ENCODE measurements around the gene STARD10. TPM values are rescaled to one million over a fixed set of nuclear protein-coding genes. Genes with fewer than 3 reads are reported as not detected.

STARD10 gene
- total RNA-seq, 2 experiments from 2014 or later, result 10.4 to 12.9 TPM

GRCh38 chr11:72754149-72754543, 39.7 kb downstream of the STARD10 start:
- H3K4me2 ChIP-seq (ENCODE audit: low read length), result no peak overlapping the region
- no peaks in the 10 kb centered on the region for H3K9me3 ChIP-seq (ENCODE audit: low read length)
- H3K4me3 ChIP-seq (ENCODE audit: low read depth, low read length, poor library complexity, severe bottlenecking), result no peak overlapping the region
- peaks cover 8% of the 10 kb centered on the region; the same call in 1 of the 2 replicates for H3K79me2 ChIP-seq (ENCODE audit: insufficient read depth, low read depth, low read length)
- no TSS peak for BruUV-seq (replicated peaks)
- no peak for DNase-seq (ENCODE audit: low spot score)
- peaks cover 25% of the 10 kb centered on the region for H3K4me1 ChIP-seq (ENCODE audit: insufficient read depth, low read length, poor library complexity, severe bottlenecking)
- no peak overlapping the region for H2AFZ ChIP-seq (ENCODE audit: low read length)
- CTCF ChIA-PET (ENCODE audit: unreplicated experiment), result no interaction called here
- intact Hi-C loops (cut with micrococcal nuclease; ENCODE audit: unreplicated experiment), result no loop called here
- H3K27ac ChIP-seq (ENCODE audit: low read depth, low read length, poor library complexity, severe bottlenecking), result no peak overlapping the region
- H3K36me3 ChIP-seq (ENCODE audit: insufficient read depth, low read length), result no peaks in the 10 kb centered on the region
- POLR2A ChIA-PET, result no interaction called here
- no peak for TF ChIP-seq EZH2phosphoT487 (IDR thresholded peaks at IDR 0.05; ENCODE audit: borderline replicate concordance, low read depth, low read length)
- no peak for TF ChIP-seq CTCF (conservative IDR thresholded peaks at IDR 0.05; ENCODE audit: low read length)
- H3K9me2 ChIP-seq (ENCODE audit: insufficient read depth, low read length), result no peaks in the 10 kb centered on the region
- H4K20me1 ChIP-seq (ENCODE audit: insufficient read depth, low read length), result no peaks in the 10 kb centered on the region

GRCh38 chr11:72753341-72754148, 40.3 kb downstream of the STARD10 start:
- CTCF ChIA-PET (ENCODE audit: unreplicated experiment), result no interaction called here
- no peaks in the 10 kb centered on the region for H3K36me3 ChIP-seq (ENCODE audit: insufficient read depth, low read length)
- no peak overlapping the region for H3K4me3 ChIP-seq (ENCODE audit: low read depth, low read length, poor library complexity, severe bottlenecking)
- intact Hi-C loops (cut with micrococcal nuclease; ENCODE audit: unreplicated experiment), result loop anchor here (2.0 kb wide), 1 partner anchor 39 kb away; no protein-coding TSS in a partner anchor
- H3K79me2 ChIP-seq (ENCODE audit: insufficient read depth, low read depth, low read length), result peaks cover 8% of the 10 kb centered on the region; the same call in 1 of the 2 replicates
- H3K27ac ChIP-seq (ENCODE audit: low read depth, low read length, poor library complexity, severe bottlenecking), result no peak overlapping the region
- no peak for DNase-seq (ENCODE audit: low spot score)
- no peaks in the 10 kb centered on the region for H3K9me3 ChIP-seq (ENCODE audit: low read length)
- no peaks in the 10 kb centered on the region for H3K9me2 ChIP-seq (ENCODE audit: insufficient read depth, low read length)
- H4K20me1 ChIP-seq (ENCODE audit: insufficient read depth, low read length), result no peaks in the 10 kb centered on the region
- POLR2A ChIA-PET, result interaction anchor here (1.0 kb wide), 2 partner anchors 17 to 40 kb away, joined by 3 to 4 read pairs; no protein-coding TSS in a partner anchor
- no TSS peak for BruUV-seq (replicated peaks)
- TF ChIP-seq CTCF (conservative IDR thresholded peaks at IDR 0.05; ENCODE audit: low read length) (peak; percentile 35), EZH2phosphoT487 (IDR thresholded peaks at IDR 0.05; ENCODE audit: borderline replicate concordance, low read depth, low read length) (no peak)
- peaks cover 25% of the 10 kb centered on the region for H3K4me1 ChIP-seq (ENCODE audit: insufficient read depth, low read length, poor library complexity, severe bottlenecking)
- peak overlapping the region; percentile 98 for H3K4me2 ChIP-seq (ENCODE audit: low read length)
- H2AFZ ChIP-seq (ENCODE audit: low read length), result no peak overlapping the region

Measured in OCI-LY7 (cell line).